Colonic mucosa (tissue), 4 donors: ENCODE measurements around the gene LMBR1. TPM values are rescaled to one million over a fixed set of nuclear protein-coding genes. Genes with fewer than 3 reads are reported as not detected.

ENCODE experiments used
- DNase-seq: peaks from one replicate; pipeline ENCODE4 v3.0.0-alpha.2; 2020
- H3K27ac ChIP-seq: fragments of 200-600 bp; one replicate; pipeline ENCODE4 v1.8.0; 2021
- H3K27me3 ChIP-seq: fragments of 200-600 bp; one replicate; pipeline ENCODE4 v1.8.0; 2021
- H3K36me3 ChIP-seq: fragments of 200-600 bp; one replicate; pipeline ENCODE4 v1.8.0; 2021
- H3K4me1 ChIP-seq: fragments of 200-600 bp; one replicate; pipeline ENCODE4 v1.8.0; 2021; ENCODE audit warnings: mild to moderate bottlenecking
- H3K4me3 ChIP-seq: fragments of 200-600 bp; one replicate; pipeline ENCODE4 v1.8.0; 2021
- H3K9ac ChIP-seq, 2 donors: one replicate each; pipeline ENCODE4 v1.7.0; 2013; ENCODE audit warnings: control low read depth in 2 of 2, low read depth in 2 of 2, low read length in 2 of 2
- H3K9me3 ChIP-seq: fragments of 200-600 bp; one replicate; pipeline ENCODE4 v1.8.0; 2021
- intact Hi-C: fragments of 100-400 bp; cut with DNase I; formaldehyde crosslinking; loops from one replicate; pipeline ENCODE4 v1.14.1; 2022
- total RNA-seq, 2 donors: library from RNA; stranded (reverse); fragmentation: NEBNext Ultra II Directional in 1 of 2; extraction: Animal tissue kit (Norgen Biotek cat#: 25700) in 1 of 2; gene quantifications; one replicate each; pipeline ENCODE4 v1.2.1, GENCODE V29; 2021
- TF ChIP-seq, protein P1 (sequence below): fragments of 200-600 bp; IDR thresholded peaks from one replicate; pipeline ENCODE4 v1.8.0; 2022; ENCODE audit warnings: antibody characterized with exemption, mild to moderate bottlenecking
- donor health status: healthy.
- donor health status: DM: no; HTN: no; CAD: no.
- donor health status: DM: no; HTN: no; CAD: no.

Gene LMBR1
- total RNA-seq, 2 donors from 2014 or later: 41.4 to 42.0 TPM

DNA sequence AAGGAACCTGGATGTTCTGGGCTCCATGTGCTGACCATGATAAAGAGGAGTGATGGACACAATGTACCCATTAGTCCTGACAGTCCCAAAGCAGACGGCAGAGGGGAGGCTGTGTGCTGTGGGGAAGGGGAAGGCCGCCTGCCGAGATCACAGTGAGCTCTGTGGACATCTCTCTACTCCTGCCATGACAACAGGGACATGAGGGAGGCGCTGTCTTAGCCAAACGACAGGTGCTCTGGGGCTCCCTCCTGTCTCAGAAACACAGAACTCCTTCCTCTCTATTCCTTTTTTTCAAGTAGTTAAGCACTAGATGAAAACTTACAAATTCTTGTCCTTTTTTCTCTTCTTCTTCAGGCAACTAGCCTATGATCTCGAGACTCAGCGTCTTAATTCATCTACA lies 139.4 kb downstream of the LMBR1 start:
- intact Hi-C loops: no loop called here
- Histone ChIP-seq H3K36me3 (no peaks in the 10 kb centered on the region), H3K27ac (no peak overlapping the region), H3K9me3 (no peaks in the 10 kb centered on the region), H3K4me3 (no peak overlapping the region), H3K27me3 (no peaks in the 10 kb centered on the region), H3K9ac (no peak overlapping the region), H3K4me1 (no peaks in the 10 kb centered on the region)
- TF ChIP-seq, protein P1, sequence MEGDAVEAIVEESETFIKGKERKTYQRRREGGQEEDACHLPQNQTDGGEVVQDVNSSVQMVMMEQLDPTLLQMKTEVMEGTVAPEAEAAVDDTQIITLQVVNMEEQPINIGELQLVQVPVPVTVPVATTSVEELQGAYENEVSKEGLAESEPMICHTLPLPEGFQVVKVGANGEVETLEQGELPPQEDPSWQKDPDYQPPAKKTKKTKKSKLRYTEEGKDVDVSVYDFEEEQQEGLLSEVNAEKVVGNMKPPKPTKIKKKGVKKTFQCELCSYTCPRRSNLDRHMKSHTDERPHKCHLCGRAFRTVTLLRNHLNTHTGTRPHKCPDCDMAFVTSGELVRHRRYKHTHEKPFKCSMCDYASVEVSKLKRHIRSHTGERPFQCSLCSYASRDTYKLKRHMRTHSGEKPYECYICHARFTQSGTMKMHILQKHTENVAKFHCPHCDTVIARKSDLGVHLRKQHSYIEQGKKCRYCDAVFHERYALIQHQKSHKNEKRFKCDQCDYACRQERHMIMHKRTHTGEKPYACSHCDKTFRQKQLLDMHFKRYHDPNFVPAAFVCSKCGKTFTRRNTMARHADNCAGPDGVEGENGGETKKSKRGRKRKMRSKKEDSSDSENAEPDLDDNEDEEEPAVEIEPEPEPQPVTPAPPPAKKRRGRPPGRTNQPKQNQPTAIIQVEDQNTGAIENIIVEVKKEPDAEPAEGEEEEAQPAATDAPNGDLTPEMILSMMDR: no peak
- DNase-seq: no peak

DNA sequence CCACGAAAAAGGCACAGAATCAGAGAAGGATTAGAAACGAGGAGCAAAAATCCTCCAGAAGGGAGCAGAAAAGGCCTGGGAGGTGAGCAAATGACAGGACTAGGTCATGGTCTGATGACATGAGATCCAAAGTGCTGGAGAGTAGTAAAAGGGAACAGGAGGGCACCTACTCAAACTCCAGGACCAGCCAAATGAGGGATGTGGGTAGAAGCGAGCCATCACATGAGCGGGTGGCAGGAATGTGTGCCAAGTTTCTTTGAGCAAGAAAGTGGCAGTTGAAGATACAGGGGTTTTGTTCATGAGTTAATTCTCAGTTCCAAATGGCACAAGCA lies 139.8 kb downstream of the LMBR1 start:
- TF ChIP-seq, protein P1: no peak
- H3K9me3 ChIP-seq: no peaks in the 10 kb centered on the region
- DNase-seq: no peak
- H3K36me3 ChIP-seq: no peaks in the 10 kb centered on the region
- no peaks in the 10 kb centered on the region for H3K4me1 ChIP-seq
- H3K27ac ChIP-seq: no peak overlapping the region
- no peak overlapping the region for H3K4me3 ChIP-seq
- H3K9ac ChIP-seq: no peak overlapping the region
- intact Hi-C loops: no loop called here
- H3K27me3 ChIP-seq: no peaks in the 10 kb centered on the region

- Histone ChIP-seq H3K4me1 (no peaks in the 10 kb centered on the region), H3K9me3 (no peaks in the 10 kb centered on the region), H3K27ac (no peak overlapping the region), H3K27me3 (no peaks in the 10 kb centered on the region), H3K4me3 (no peak overlapping the region), H3K9ac (no peak overlapping the region), H3K36me3 (no peaks in the 10 kb centered on the region)
- no peak for DNase-seq
- intact Hi-C loops: no loop called here
- TF ChIP-seq, protein P1: no peak
Measured at GRCh38 chr7:156752367-156753228, 140.4 kb downstream of the LMBR1 start.

DNA sequence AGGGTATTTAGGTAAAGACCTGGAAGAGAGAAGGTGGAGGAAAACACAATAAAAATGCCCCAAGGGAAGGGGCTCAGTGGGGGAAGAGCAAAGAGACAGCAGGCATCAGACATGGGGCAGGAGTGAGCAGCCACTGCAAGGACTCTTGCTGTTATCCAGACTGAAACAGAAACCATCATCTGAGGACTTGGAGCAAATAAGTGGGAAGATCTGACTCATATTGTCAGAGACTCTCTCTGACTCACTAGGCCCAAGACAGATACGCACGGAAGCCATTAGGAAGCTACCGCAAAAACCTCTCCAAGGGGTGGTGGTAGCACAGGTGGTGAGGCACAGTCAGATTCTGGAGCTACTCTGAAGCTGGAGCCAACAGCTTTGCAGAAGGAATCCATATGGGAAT lies 141.7 kb downstream of the LMBR1 start:
- H3K4me3 ChIP-seq: no peak overlapping the region
- no peak for DNase-seq
- H3K9me3 ChIP-seq: no peaks in the 10 kb centered on the region
- no peaks in the 10 kb centered on the region for H3K27me3 ChIP-seq
- H3K4me1 ChIP-seq: no peaks in the 10 kb centered on the region
- TF ChIP-seq, protein P1: no peak
- H3K27ac ChIP-seq: no peak overlapping the region
- no peaks in the 10 kb centered on the region for H3K36me3 ChIP-seq
- no peak overlapping the region for H3K9ac ChIP-seq
- intact Hi-C loops: no loop called here

- Histone ChIP-seq H3K36me3 (no peaks in the 10 kb centered on the region), H3K27ac (no peak overlapping the region), H3K4me1 (no peaks in the 10 kb centered on the region), H3K4me3 (no peak overlapping the region), H3K27me3 (no peaks in the 10 kb centered on the region), H3K9me3 (no peaks in the 10 kb centered on the region), H3K9ac (no peak overlapping the region)
- intact Hi-C loops: no loop called here
- no peak for DNase-seq
- TF ChIP-seq, protein P1: no peak
Measured at GRCh38 chr7:156747718-156748117, 145.3 kb downstream of the LMBR1 start.
